ENCODE data around the gene PDE3A. TPM values are rescaled to one million over a fixed set of nuclear protein-coding genes. Genes with fewer than 3 reads are reported as not detected.

Gene PDE3A
- total RNA-seq, 1 donor from 2014 or later: 1.3 TPM

DNA sequence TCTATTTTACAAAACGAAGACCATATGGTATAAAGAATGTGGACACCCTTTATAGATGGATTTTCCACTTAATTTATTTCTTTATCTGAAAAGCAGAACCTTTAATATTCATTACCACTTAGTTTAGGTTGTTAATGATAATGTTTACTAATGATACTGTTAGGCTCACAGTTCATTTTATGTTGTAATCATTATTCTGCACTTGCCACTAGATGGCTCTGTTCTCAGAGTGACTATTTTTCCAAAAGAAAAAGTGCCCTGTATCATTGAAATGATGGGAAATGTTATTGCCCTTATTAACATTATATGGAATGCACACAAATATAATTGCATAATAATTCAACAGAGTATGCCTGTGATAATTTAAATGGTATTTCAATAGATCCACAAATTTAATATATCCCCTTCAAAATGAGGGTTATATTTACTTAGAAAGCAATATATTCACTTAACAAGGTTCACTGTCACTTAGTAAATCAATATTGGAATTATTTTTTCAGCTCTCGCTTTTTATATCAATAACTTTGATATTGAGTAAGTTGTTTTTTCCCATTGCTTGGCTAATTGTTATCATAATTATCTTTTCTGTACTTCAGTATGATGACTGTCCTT, 95.7 kb downstream of the PDE3A start:
- no peaks in the 10 kb centered on the region for H3K27me3 Mint-ChIP-seq (ENCODE audit: unreplicated experiment)
- DNase-seq: no peak
- peaks cover 7% of the 10 kb centered on the region for H3K4me1 Mint-ChIP-seq (ENCODE audit: low read depth, unreplicated experiment)
- TF ChIP-seq, protein P1, sequence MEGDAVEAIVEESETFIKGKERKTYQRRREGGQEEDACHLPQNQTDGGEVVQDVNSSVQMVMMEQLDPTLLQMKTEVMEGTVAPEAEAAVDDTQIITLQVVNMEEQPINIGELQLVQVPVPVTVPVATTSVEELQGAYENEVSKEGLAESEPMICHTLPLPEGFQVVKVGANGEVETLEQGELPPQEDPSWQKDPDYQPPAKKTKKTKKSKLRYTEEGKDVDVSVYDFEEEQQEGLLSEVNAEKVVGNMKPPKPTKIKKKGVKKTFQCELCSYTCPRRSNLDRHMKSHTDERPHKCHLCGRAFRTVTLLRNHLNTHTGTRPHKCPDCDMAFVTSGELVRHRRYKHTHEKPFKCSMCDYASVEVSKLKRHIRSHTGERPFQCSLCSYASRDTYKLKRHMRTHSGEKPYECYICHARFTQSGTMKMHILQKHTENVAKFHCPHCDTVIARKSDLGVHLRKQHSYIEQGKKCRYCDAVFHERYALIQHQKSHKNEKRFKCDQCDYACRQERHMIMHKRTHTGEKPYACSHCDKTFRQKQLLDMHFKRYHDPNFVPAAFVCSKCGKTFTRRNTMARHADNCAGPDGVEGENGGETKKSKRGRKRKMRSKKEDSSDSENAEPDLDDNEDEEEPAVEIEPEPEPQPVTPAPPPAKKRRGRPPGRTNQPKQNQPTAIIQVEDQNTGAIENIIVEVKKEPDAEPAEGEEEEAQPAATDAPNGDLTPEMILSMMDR (IDR thresholded peaks at IDR 0.05; ENCODE audit: partially characterized antibody, unreplicated experiment): peak; percentile 70
- no peaks in the 10 kb centered on the region for H3K36me3 Mint-ChIP-seq (ENCODE audit: unreplicated experiment)
- no peak overlapping the region for H3K27ac Mint-ChIP-seq (ENCODE audit: unreplicated experiment)
- H3K9me3 Mint-ChIP-seq (ENCODE audit: unreplicated experiment): no peaks in the 10 kb centered on the region
- H3K4me3 Mint-ChIP-seq (ENCODE audit: unreplicated experiment): no peak overlapping the region

DNA sequence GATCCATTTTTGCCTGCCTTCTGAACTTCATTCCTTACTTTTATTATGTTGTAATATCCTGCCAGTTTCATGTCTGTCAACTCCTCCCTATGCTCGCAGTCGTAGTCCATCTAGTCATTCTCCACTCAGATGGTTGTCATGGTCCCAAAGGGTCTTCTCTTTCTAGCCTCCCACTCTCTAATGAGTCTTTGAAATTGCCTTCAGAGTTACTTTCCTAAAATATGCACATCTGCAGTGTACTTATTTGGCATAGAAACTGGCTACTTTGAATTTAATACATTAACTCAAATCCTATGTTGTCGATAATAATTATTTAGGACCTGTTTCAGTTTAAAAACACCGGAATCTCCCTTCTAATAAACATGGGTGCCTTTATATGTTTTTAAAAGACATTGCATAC, 101.0 kb downstream of the PDE3A start:
- Mint-ChIP-seq H3K27me3 (ENCODE audit: unreplicated experiment) (no peaks in the 10 kb centered on the region), H3K4me3 (ENCODE audit: unreplicated experiment) (no peak overlapping the region), H3K4me1 (ENCODE audit: low read depth, unreplicated experiment) (peaks cover 7% of the 10 kb centered on the region), H3K36me3 (ENCODE audit: unreplicated experiment) (no peaks in the 10 kb centered on the region), H3K27ac (ENCODE audit: unreplicated experiment) (no peak overlapping the region), H3K9me3 (ENCODE audit: unreplicated experiment) (no peaks in the 10 kb centered on the region)
- no peak for DNase-seq
- TF ChIP-seq, protein P1 (IDR thresholded peaks at IDR 0.05; ENCODE audit: partially characterized antibody, unreplicated experiment): no peak

DNA sequence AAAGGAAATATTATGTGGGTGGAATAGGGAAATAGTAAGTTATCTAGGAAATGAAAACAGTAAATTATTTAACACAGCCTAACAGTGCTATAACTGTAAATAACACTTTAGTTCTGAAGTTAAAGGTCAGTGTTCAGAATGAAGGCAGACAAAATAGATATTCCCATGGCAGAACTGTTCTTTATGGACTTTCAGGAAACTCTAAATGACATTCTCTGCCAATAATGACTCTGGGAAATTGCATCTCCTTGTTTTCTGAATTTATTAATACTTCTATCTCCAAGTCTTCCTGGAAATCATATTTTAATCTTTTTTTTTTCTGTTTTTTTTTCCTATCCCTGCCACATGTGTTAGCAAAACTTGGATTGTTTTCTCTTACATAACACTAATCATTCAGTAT, 101.4 kb downstream of the PDE3A start:
- H3K27me3 Mint-ChIP-seq (ENCODE audit: unreplicated experiment): no peaks in the 10 kb centered on the region
- no peaks in the 10 kb centered on the region for H3K36me3 Mint-ChIP-seq (ENCODE audit: unreplicated experiment)
- no peaks in the 10 kb centered on the region for H3K9me3 Mint-ChIP-seq (ENCODE audit: unreplicated experiment)
- TF ChIP-seq, protein P1 (IDR thresholded peaks at IDR 0.05; ENCODE audit: partially characterized antibody, unreplicated experiment): no peak
- peaks cover 7% of the 10 kb centered on the region for H3K4me1 Mint-ChIP-seq (ENCODE audit: low read depth, unreplicated experiment)
- no peak overlapping the region for H3K27ac Mint-ChIP-seq (ENCODE audit: unreplicated experiment)
- H3K4me3 Mint-ChIP-seq (ENCODE audit: unreplicated experiment): no peak overlapping the region
- DNase-seq: no peak

DNA sequence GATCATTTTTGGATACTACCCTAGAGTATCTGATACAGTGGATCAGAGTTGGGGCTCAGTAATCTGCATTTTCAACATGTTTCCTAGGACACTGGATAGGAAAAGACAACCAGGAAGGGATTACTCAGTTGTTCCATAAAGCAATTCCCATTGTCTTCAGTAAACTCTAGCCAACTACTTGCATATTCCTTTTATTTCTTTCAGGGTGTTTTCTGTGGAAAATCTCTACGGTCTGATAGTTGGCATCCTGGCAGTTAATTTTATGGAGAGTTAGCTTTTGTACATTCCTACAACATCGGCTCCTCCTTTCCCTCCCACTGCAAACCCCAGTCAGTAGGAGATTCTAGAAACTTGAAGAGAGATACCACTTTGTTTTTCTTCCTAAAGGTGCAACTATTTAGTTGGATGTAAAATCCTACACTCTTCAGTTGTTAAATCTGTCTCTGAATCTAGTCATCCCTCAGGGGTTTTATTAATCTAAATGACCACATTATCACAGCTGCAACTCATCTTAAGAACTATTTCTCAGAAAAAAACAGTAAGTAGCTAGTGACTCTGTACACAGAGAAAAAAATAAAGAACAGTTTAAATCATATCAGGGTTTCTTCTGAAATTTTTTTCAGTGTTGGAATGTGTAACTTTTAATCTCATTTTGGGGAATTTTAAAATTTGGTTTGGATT, 103.9 kb downstream of the PDE3A start:
- Mint-ChIP-seq H3K4me1 (ENCODE audit: low read depth, unreplicated experiment) (peaks cover 21% of the 10 kb centered on the region), H3K9me3 (ENCODE audit: unreplicated experiment) (no peaks in the 10 kb centered on the region), H3K36me3 (ENCODE audit: unreplicated experiment) (no peaks in the 10 kb centered on the region), H3K27ac (ENCODE audit: unreplicated experiment) (no peak overlapping the region), H3K27me3 (ENCODE audit: unreplicated experiment) (no peaks in the 10 kb centered on the region), H3K4me3 (ENCODE audit: unreplicated experiment) (no peak overlapping the region)
- no peak for DNase-seq
- TF ChIP-seq, protein P1 (IDR thresholded peaks at IDR 0.05; ENCODE audit: partially characterized antibody, unreplicated experiment): no peak

DNA sequence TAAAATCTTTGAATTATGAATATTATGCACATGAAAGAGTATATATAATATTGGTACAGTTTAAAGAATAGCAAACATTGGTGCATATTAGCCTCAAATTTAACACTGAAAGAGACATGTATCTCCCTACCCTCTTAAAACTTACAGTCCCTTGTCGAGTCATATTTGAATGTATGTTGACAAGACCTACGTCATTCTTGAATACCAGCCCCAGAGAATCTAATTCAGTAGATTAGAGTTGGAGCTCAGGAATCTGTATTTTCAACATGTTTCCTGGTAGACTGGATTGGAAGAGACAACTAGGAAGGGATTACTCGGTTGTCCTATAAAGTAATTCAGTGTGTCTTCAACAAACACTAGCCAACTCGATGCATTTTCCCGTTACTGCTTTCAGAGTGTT, 104.8 kb downstream of the PDE3A start:
- TF ChIP-seq, protein P1 (IDR thresholded peaks at IDR 0.05; ENCODE audit: partially characterized antibody, unreplicated experiment): no peak
- H3K9me3 Mint-ChIP-seq (ENCODE audit: unreplicated experiment): no peaks in the 10 kb centered on the region
- peaks cover 26% of the 10 kb centered on the region for H3K4me1 Mint-ChIP-seq (ENCODE audit: low read depth, unreplicated experiment)
- H3K27ac Mint-ChIP-seq (ENCODE audit: unreplicated experiment): no peak overlapping the region
- H3K36me3 Mint-ChIP-seq (ENCODE audit: unreplicated experiment): no peaks in the 10 kb centered on the region
- no peak for DNase-seq
- H3K27me3 Mint-ChIP-seq (ENCODE audit: unreplicated experiment): no peaks in the 10 kb centered on the region
- H3K4me3 Mint-ChIP-seq (ENCODE audit: unreplicated experiment): no peak overlapping the region

Data from glutamatergic neuron (in vitro differentiated cells).